Putamen (tissue), 1 donor: Measurements from ENCODE around the gene CAP2.
"Not testable (repeated sequence)": the region's sequence is repeated elsewhere in the genome, so short reads cannot be mapped to it uniquely, and the experiment has no call there.

ENCODE experiments used
- DNase-seq: peaks from one replicate; pipeline ENCODE4 v3.0.0-alpha.2; 2016; ENCODE audit warnings: low spot score

Gene CAP2

GRCh38 chr6:17439243-17439993 lies 46.0 kb downstream of the CAP2 start:
- DNase-seq: no peak

GRCh38 chr6:17440811-17441210 lies 47.4 kb downstream of the CAP2 start:
- not testable (repeated sequence) for DNase-seq

- DNase-seq: no peak
Measured at GRCh38 chr6:17442196-17442595, 48.8 kb downstream of the CAP2 start.

- DNase-seq: no peak
Measured at GRCh38 chr6:17446713-17447112, 53.3 kb downstream of the CAP2 start.

GRCh38 chr6:17448165-17448564 lies 54.8 kb downstream of the CAP2 start:
- no peak for DNase-seq

- DNase-seq: no peak
Measured at GRCh38 chr6:17450397-17450796, 57.0 kb downstream of the CAP2 start.

- no peak for DNase-seq
Measured at GRCh38 chr6:17450832-17451231, 57.4 kb downstream of the CAP2 start.

- DNase-seq: no peak
Measured at GRCh38 chr6:17452096-17452495, 58.7 kb downstream of the CAP2 start.

GRCh38 chr6:17454316-17455005 lies 61.1 kb downstream of the CAP2 start:
- DNase-seq: no peak

GRCh38 chr6:17455919-17456318 lies 62.5 kb downstream of the CAP2 start:
- no peak for DNase-seq

GRCh38 chr6:17456711-17457110 lies 63.3 kb downstream of the CAP2 start:
- DNase-seq: no peak

- DNase-seq: no peak
Measured at GRCh38 chr6:17457405-17457804, 64.0 kb downstream of the CAP2 start.

GRCh38 chr6:17457956-17458355 lies 64.6 kb downstream of the CAP2 start:
- DNase-seq: no peak

- DNase-seq: no peak
Measured at GRCh38 chr6:17458966-17459365, 65.6 kb downstream of the CAP2 start.

- DNase-seq: no peak
Measured at GRCh38 chr6:17460862-17461261, 67.5 kb downstream of the CAP2 start.

GRCh38 chr6:17466147-17466546 lies 72.8 kb downstream of the CAP2 start:
- no peak for DNase-seq

- no peak for DNase-seq
Measured at GRCh38 chr6:17466707-17467106, 73.3 kb downstream of the CAP2 start.

- DNase-seq: no peak
Measured at GRCh38 chr6:17469006-17469832, 75.8 kb downstream of the CAP2 start.

- DNase-seq: no peak
Measured at GRCh38 chr6:17470202-17470937, 77.0 kb downstream of the CAP2 start.

GRCh38 chr6:17470938-17471327 lies 77.5 kb downstream of the CAP2 start:
- no peak for DNase-seq

- no peak for DNase-seq
Measured at GRCh38 chr6:17472653-17473183, 79.3 kb downstream of the CAP2 start.

GRCh38 chr6:17473554-17473953 lies 80.2 kb downstream of the CAP2 start:
- DNase-seq: no peak
